GM11168 (cell line): ENCODE data around the gene CDKAL1.
"Not testable (repeated sequence)": the region's sequence is repeated elsewhere in the genome, so short reads cannot be mapped to it uniquely, and the experiment has no call there.

ENCODE experiments used
- in situ Hi-C: fragments of 300-500 bp; cut with MboI; formaldehyde crosslinking; loops from one replicate; pipeline ENCODE4 v1.12.0; 2022; ENCODE audit warnings: low sequenced_read_pairs; ENCODE audit not compliant: unreplicated experiment

CDKAL1 gene

DNA sequence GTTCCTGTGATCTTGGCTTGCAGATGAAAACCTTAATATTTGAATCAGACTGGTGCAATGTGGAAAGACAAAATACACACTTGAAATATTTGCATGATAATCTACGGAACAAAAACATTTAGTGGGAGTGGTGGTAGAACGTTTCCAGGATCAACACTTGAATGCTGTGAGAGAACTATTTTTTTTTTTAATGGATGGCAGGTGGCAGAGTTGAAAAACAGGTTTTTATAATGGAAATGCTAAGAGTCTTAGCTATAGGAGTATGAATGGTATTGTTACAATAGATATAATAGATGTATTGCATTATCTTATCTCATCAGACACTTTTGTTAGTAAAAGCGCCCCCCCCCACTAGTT is 49.2 kb downstream of the CDKAL1 start:
- in situ Hi-C loops, result no loop called here

DNA sequence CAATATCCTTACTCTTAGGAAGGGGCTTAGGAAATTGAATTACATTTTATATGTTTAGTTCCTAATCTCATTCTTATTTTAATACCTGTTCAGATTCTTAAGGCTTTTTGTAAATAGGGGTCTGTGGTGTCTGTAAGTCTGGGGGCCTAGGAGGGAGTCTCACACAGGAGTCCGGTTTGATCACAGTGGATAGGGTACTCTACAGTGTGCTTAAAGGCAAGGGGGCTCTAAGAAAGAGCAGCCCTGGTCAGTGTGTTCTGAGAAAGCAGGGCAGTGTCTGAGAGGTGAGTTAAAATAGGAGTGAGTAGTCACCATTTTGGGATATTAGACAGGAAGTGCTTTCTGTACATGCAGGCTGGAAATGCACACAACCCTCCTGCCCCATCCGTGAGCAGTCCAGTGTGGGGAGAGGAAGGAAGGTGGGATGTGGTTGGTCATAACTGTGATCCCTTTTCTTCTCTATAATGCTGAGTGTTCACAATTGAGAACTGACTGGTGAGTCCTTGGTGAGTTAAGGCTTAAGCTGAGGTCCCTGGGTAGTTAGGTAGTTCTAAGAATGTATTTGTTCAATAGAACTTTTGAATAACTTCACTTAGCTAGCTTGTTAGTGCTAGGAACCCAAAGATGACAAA is 50.0 kb downstream of the CDKAL1 start:
- in situ Hi-C loops, result no loop called here

DNA sequence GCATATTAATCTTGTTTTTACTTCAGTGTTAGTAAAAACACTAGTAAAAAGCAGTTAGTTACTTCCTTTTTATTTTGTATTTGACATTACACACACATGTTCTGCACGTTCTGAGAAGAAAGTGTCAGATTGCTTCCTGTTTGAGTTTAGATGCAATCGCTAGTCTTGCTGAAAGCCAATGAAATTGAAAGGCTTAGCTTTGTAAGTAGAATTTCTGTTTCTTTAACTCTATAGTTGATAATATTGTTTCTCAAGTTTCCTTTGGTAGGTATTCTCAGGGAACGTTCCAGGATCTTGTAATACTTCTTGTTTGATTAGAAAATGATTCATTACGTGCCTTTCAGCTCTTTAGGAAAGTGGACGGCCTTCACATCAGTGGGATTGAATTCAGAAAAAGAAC is 55.0 kb downstream of the CDKAL1 start:
- in situ Hi-C loops, result no loop called here

DNA sequence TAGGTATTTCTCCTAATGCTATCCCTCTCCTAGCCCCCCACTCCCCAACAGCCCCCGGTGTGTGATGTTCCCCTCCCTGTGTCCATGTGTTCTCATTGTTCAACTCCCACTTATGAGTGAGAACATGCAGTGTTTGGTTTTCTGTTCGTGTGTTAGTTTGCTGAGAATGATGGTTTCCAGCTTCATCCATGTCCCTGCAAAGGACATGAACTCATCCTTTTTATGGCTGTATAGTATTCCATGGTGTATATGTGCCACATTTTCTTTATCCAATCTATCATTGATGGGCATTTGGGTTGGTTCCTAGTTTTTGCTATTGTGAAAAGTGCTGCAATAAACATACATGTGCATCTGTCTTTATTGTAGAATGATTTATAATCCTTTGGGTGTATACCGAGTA is 56.2 kb downstream of the CDKAL1 start:
- in situ Hi-C loops, result not testable (repeated sequence)

DNA sequence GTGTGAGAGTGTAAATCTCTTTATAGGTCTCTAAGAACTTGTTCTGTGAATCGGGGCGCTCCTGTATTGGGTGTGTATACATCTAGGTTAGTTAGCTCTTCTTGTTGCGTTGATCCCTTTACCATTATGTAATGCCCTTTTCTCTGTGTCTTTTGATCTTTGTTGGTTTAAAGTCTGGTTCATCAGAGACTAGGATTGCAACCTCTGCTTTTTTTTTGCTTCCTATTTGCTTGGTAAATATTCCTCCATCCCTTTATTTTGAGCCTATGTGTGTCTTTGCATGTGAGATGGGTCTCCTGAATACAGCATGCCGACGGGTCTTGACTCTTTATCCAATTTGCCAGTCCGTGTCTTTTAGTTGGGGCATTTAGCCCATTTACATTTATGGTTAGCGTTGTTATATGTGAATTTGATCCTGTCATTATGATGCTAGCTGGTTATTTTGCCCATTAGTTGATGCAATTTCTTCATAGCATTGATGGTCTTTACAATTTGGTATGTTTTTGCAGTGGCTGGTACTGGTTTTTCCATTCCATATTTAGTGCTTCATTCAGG is 60.1 kb downstream of the CDKAL1 start:
- in situ Hi-C loops, result not testable (repeated sequence)

DNA sequence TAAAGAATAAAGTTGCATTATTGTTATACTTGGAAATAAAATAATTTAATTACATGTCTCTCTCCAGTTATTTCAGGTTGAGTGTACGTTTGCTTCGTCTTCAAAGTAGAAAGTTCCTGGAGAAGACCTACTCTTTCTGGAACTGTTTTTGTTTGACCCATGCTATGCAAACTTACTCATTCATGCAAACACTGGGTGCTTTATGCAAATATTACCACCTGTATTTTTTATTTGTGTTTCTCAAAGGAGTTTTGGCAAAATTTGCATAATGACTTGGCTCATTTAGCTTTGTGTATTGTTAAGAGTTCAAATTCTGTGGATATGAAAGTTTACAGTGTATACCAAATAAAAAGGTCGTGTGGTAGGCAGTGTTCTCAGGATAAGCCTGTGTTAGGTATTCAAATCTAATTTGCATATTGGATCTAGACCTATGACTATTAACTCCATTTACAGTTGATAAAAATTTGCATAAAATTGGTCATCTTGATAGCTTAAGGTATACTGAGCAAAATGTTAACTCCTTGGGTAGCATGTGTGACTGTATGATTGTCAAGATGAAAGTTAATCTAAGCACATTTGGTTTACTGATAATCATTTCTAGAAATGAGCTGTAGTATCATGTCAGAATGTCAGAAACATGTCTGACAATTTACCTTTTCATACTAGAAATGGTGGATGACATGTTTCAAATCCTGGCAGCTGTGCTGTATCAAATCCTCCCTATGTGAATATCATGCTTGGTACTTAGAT is 65.2 kb downstream of the CDKAL1 start:
- in situ Hi-C loops, result no loop called here

DNA sequence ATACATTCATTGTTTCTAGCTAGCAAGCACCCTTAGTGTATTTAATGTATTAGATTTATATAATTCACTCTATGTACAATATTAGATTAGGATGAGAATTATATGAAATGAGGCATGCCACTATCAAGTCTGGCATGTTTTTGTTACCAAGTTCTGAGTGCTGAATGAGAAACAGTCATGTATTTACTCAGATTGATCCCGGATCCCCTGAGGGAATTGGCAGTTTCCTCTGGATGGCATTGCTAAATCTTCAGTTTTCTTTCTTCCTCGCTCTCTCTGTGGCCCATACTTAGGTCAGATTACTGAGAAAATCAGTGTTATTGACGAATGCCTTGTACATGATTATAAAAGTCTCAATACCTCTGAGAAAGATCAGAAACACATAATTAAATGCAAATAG is 66.6 kb downstream of the CDKAL1 start:
- in situ Hi-C loops, result no loop called here

DNA sequence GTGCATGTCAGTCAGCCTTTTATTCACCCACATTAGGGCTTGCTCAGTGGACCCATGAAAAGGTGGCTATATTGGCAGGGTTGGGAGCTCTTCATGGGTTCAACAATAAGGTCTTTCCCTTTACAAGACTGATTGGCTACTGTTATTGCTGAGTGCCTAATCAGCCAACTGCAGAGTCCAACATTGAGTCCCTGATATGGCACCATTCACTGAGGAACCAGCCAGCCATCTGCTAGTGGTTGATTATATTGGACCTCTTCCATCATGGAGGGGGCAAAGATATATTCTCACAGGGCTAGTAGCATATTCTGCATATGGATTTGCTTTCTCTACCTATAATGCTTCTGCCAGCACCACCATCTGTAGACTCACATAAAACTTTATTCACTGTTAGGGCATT is 69.9 kb downstream of the CDKAL1 start:
- in situ Hi-C loops, result no loop called here

DNA sequence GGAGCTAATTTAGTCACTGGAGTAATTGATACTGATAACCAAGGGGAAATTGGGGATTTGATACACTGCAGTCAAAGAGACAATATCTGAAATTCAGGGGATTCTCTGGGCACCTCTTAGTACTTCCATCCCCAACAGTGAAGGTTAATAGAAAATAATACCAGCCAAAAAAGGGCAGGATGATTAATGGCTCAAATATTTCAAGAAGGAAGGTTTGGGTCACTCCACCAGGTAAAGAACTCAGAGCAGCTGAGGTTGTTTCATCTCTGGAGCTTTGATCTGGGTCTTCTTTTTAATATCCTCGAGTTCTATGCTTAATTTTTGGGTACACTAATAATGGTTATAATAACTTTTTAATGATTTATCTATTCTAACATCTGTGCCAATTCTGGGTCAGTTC is 70.8 kb downstream of the CDKAL1 start:
- in situ Hi-C loops, result no loop called here

DNA sequence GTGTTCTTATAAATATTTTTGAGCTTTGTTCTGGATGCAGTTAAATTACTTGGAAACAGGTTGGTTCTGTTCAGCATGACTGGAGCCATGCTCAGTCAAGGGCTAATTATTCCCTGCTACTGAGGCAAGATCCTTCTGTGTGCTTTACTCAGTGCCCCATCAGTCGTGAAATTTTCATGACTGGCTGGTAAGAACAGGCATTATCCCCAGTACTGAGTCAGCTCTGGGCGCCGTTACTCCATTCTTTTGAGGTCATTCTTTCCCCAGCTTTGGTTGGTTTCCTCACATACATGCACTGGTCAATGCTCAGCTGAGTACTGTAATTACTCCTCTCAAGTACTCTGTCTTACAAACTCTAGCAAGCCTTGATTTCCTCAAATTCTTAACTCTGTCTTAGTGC is 71.3 kb downstream of the CDKAL1 start:
- in situ Hi-C loops, result no loop called here

DNA sequence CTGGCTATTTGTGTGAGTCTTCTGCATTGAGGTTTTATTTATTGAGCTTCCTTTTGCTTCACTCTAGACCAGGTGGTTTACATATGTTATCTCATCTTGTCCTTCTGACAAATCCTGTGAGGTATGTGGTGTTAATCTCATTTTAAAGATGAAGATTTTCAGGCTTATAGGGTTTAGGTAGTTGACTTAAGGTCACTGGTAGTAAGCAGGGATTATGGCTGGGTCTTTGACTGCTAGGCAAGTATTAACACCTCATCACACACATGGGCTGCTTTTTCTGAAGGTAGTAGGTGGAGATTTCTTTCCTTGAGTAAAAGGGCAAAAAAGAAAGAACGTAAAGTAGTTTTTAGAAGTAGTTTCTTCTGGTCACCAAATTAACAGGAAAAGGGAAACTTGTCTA is 72.6 kb downstream of the CDKAL1 start:
- in situ Hi-C loops, result no loop called here

DNA sequence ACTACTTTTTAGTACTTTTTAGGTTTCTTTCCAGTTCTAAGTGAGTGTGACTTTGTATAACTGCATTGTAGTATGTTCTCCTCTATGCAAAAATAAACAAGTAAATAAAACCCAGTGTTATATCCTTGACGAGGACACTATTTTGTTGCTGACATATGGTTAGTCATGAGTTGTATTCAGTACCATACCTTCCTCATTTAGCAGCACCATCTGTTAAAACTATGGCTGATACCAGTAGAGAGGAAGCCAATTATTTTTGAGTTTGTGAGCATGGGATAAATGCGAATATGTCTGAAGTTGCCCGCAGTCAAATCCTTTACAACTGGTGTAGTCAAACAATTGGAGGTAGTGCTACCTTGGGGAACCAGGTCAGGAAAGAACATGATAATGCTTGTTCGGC is 74.1 kb downstream of the CDKAL1 start:
- in situ Hi-C loops, result no loop called here

DNA sequence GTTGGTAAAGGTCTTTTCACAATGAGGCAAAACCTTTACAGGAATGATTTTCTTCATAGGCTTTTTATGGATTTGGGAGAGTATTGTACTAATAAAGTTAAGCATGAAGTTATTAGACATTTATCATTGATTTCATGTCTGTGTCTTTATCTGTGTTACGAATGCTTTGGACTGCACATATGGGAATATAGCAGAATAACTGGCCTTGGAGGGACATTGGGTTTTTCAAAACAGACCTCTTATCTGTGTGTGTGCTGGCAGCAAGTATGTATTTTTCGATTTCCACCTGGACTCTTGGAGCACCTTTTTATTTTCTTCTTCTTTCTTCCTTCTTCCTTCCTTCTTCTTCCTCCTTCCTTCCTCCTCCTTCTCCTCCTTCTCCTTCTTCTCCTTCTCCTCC is 74.6 kb downstream of the CDKAL1 start:
- in situ Hi-C loops, result no loop called here

DNA sequence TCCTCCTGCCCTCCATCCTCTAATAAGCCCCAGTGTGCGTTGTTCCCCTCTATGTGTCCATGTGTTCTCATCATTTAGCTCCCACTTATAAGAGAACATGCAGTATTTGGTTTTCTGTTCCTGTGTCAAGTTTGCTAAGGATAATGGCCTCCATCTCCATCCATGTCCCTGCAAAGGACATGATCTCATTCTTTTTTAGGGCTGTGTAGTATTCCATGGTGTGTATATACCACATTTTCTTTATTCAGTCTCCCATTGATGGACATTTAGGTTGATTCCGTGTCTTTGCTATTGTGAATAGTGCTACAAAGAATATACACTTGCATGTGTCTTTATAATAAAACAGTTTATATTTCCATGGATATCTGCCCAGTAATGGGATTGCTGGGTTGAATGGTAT is 75.7 kb downstream of the CDKAL1 start:
- in situ Hi-C loops, result not testable (repeated sequence)

DNA sequence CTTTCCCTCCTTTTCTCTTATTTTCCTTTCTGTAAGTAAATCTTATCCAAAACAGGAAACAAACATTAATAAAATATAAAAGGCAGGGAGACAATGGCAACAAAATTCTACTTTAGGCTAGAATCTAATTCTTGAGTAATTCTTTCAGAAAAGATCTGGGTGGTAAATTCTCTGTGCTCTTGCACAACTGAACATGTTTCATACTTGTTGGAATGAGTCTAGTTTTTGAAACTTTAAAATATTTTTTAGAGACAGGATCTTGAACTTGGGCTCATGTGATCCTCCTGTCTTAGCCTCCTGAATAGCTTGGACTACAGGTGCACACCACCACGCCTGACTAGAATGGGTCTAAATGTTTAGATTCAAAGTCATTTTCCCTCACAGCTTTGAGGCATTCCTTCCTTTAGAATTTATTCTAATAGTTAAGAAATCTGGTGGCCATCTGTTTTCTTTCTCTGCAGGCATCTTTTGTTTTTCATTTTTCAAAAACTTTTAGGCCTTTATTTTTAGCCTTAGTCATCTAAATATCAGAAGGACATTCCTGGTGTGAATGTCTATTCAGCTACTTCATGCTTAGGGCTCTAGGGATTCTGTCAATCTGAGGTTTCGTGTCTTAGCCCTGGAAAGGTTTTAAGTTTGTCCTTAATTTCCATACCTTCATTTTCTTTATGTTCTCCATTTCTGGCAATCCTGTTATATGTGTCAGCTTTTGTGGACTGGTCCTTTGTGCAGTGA is 76.5 kb downstream of the CDKAL1 start:
- in situ Hi-C loops, result no loop called here

DNA sequence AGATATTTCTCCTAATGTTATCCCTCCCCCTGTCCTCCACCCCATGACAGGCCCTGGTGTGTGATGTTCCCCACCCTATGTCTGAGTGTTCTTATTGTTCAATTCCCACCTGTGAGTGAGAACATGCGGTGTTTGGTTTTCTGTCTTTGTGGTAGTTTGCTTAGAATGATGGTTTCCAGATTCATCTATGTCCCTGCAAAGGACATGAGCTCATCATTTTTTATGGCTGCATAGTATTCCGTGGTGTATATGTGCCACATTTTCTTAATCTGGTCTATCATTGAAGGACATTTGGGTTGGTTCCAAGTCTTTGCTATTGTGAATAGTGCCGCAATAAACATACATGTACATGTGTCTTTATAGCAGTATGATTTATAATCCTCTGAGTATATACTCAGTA is 83.3 kb downstream of the CDKAL1 start:
- in situ Hi-C loops, result not testable (repeated sequence)

DNA sequence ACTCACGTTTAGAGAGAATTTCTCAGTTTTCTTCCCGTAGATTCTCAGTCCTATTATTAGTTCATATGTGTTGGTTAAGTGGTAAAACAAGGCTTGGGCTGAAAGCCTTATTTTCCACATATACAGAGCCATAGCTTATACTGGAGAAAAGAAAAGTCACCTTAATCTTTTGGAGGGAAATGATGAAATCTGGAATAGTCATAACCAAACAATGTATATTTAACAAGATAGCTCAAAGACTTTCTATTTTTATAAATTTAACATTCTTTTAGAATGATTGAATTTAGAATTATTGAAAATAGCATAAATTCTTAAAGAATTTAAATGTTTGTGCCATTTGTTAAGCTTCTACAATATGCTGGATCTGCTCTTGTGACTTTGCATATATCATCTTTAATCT is 85.8 kb downstream of the CDKAL1 start:
- in situ Hi-C loops, result no loop called here

DNA sequence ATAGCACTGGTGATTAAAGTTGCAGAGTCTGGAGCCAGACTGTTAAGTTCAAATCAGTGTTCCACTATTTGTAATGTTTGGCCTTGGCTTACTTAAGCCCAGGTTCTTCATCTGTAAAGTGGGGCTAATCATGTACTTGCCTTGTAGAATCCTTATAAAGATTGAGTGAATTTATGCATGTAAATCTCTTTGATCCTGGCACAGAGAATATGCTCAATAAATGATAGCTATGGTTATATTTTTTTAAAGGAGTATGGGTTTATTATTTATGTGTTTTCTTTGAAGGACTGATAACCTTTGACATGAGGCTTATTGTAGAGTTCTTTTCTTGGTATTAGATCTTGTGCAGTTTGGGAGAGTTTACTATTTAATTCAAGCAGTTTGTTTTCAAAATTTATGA is 89.5 kb downstream of the CDKAL1 start:
- in situ Hi-C loops, result no loop called here

DNA sequence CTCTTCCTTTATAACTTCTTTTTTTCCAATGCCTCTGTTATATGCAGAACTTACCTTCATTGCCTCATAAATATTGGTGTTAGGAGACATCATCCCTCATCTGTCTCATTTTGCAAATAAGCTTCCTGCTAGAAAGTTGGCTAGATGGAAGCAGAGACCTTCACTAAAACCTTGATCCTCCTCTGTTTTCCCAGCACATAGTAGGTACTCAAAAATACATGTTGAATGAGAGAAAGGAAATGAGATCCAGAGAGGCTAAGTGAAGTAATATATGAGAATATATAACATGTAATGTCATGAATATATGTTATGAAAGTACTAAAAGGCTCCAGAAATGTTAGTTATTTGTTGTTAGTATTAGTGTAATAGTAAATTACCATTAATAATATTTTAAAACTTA is 91.9 kb downstream of the CDKAL1 start:
- in situ Hi-C loops, result no loop called here

DNA sequence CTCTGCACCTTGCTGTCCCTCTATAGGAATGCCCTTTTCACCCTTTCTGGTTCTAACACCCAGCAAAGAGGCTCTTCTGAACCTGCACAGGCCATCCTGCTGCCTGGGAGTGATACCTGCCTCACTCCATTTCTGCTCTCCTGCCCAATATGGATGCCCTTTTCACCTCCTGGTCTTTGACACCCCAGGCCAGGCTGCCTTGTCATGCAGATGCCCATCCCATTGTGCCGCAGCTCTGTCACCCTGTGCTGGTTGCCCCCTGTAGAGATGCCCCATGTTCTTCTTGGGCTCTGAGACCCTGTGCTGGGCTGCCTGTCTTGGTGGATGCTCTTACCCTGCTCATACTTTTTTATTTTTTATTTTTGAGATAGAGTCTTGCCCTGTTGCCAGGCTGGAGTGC is 95.3 kb downstream of the CDKAL1 start:
- in situ Hi-C loops, result no loop called here

DNA sequence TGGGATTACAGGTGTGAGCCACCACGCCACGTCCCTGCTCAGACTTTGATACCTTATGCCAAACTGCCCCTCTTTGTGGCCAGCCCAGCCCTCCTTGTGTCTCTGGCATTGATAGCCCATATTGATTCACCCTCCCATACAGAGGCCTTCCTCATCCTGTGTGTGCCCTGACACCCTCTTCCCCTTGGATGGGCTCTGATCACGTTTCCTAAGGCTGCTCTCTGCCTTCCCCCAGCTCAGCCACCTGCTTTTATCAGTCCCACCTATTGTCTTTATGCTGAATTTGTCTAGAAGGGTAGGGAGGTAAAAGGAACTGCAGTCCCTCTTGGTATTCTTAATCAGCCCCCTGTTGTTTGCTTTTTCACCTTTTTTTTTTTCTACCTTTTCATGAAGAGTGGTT is 95.9 kb downstream of the CDKAL1 start:
- in situ Hi-C loops, result no loop called here
